GM12891 (cell line): ENCODE results near the gene ZMYND15.

Experiments
- PAX5 ChIP-seq: IDR thresholded peaks from 2 replicates; pipeline ENCODE4 v1.6.1; 2011; ENCODE audit warnings: low read length, moderate library complexity, mild to moderate bottlenecking; ENCODE audit not compliant: insufficient read depth, severe bottlenecking
- POLR2A ChIP-seq: IDR thresholded peaks from 2 replicates; pipeline ENCODE4 v1.6.1; 2011; ENCODE audit warnings: low read depth, low read length, control low read depth
- POLR2AphosphoS5 ChIP-seq: IDR thresholded peaks from 2 replicates; pipeline ENCODE4 v1.6.1; 2011; ENCODE audit warnings: low read depth, low read length, control low read depth
- SPI1 ChIP-seq: IDR thresholded peaks from 2 replicates; pipeline ENCODE4 v1.6.1; 2011; ENCODE audit warnings: low read depth, low read length, control low read depth
- TAF1 ChIP-seq: IDR thresholded peaks from 2 replicates; pipeline ENCODE4 v1.6.1; 2011; ENCODE audit warnings: low read depth, low read length, control low read depth

DNA sequence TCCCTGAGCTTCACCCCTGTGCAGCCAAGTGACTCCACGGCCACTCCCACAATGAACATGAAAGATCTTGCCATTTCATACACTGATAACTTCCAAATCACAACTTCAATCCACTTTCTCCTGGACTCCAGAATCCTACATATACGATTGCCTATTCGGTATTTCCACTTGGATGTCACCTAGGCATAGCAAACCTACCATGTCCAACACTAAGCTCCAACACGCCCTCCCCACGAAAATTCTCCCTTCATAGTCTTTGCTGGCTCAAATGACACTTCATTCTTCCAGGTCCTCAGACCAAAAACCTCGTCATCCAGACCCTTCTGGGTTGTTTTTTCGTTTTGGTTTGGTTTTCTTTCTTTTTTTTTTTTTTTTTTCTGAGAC, 51.1 kb downstream of the ZMYND15 start:
- no peak for TF ChIP-seq POLR2A
- no peak for TF ChIP-seq TAF1
- no peak for TF ChIP-seq POLR2AphosphoS5
- no peak for TF ChIP-seq PAX5
- TF ChIP-seq SPI1, result no peak
